HG03064 (cell line): ENCODE data around the gene NRXN2.
"Not testable (repeated sequence)": the region's sequence is repeated elsewhere in the genome, so short reads cannot be mapped to it uniquely, and the experiment has no call there.

Experiments
- ATAC-seq: cut with Tn5 transposase; IDR thresholded peaks from one replicate; pipeline ENCODE4 v1.9.1; 2021; ENCODE audit warnings: low read depth; ENCODE audit not compliant: unreplicated experiment

The NRXN2 gene

GRCh38 chr11:64710418-64711137, 12.4 kb downstream of the NRXN2 start:
- ATAC-seq: no peak

- ATAC-seq: no peak
Measured at GRCh38 chr11:64705501-64705900, 17.5 kb downstream of the NRXN2 start.

GRCh38 chr11:64703048-64703447, 19.9 kb downstream of the NRXN2 start:
- no peak for ATAC-seq

- ATAC-seq: not testable (repeated sequence)
Measured at GRCh38 chr11:64701956-64702355, 21.0 kb downstream of the NRXN2 start.

- no peak for ATAC-seq
Measured at GRCh38 chr11:64698427-64698826, 24.6 kb downstream of the NRXN2 start.

GRCh38 chr11:64697663-64698375, 25.2 kb downstream of the NRXN2 start:
- no peak for ATAC-seq

GRCh38 chr11:64696045-64696444, 27.0 kb downstream of the NRXN2 start:
- no peak for ATAC-seq

GRCh38 chr11:64695548-64695947, 27.4 kb downstream of the NRXN2 start:
- ATAC-seq: no peak

GRCh38 chr11:64694821-64695365, 28.1 kb downstream of the NRXN2 start:
- ATAC-seq: no peak

- ATAC-seq: no peak
Measured at GRCh38 chr11:64694026-64694755, 28.8 kb downstream of the NRXN2 start.

- no peak for ATAC-seq
Measured at GRCh38 chr11:64692764-64693331, 30.1 kb downstream of the NRXN2 start.

- no peak for ATAC-seq
Measured at GRCh38 chr11:64691543-64691942, 31.5 kb downstream of the NRXN2 start.

- ATAC-seq: no peak
Measured at GRCh38 chr11:64690235-64690634, 32.8 kb downstream of the NRXN2 start.

GRCh38 chr11:64688534-64688982, 34.4 kb downstream of the NRXN2 start:
- no peak for ATAC-seq

- ATAC-seq: no peak
Measured at GRCh38 chr11:64687643-64688533, 35.1 kb downstream of the NRXN2 start.

GRCh38 chr11:64687204-64687603, 35.8 kb downstream of the NRXN2 start:
- ATAC-seq: no peak

GRCh38 chr11:64686466-64687170, 36.4 kb downstream of the NRXN2 start:
- ATAC-seq: no peak

GRCh38 chr11:64685536-64685935, 37.5 kb downstream of the NRXN2 start:
- ATAC-seq: no peak

GRCh38 chr11:64684357-64684756, 38.6 kb downstream of the NRXN2 start:
- ATAC-seq: no peak
